GM12878 (cell line): Measurements from ENCODE around the gene SMAD2. TPM values are rescaled to one million over a fixed set of nuclear protein-coding genes. Genes with fewer than 3 reads are reported as not detected.

ENCODE experiments used
- ATAC-seq: fragments of 200-7000 bp; cut with Tn5 transposase; 3 replicates; pipeline ENCODE4 v1.9.1; 2020; ENCODE audit warnings: mild to moderate bottlenecking, moderate library complexity
- BruUV-seq: library from RNA; stranded (reverse); fragments of 400-500 nt; replicated peaks from 2 replicates; lab custom pipeline; 2021; lab: Mats Ljungman, UMichigan
- CTCF ChIA-PET: fragments of 300-600 bp; sonication (Branson Sonifier 250); formaldehyde crosslinking; extraction: SDS; loops from one replicate; lab custom pipeline; 2021; ENCODE audit warnings: inconsistent platforms; lab: Yijun Ruan, JAX
- POLR2A ChIA-PET: fragments of 350-600 bp; formaldehyde crosslinking; extraction: SDS; loops from one replicate; lab custom pipeline; 2021; ENCODE audit warnings: inconsistent platforms; lab: Charles Lee
- RAD21 ChIA-PET: fragments of 300-600 bp; sonication (Branson Sonifier 250); formaldehyde crosslinking; loops from one replicate; lab custom pipeline; 2023; ENCODE audit warnings: antibody characterized with exemption; ENCODE audit not compliant: unreplicated experiment; lab: Charles Lee
- SMC1A ChIA-PET: fragments of 300-600 bp; sonication (Branson Sonifier 250); formaldehyde crosslinking; loops from one replicate; lab custom pipeline; 2023; ENCODE audit not compliant: unreplicated experiment, uncharacterized antibody; lab: Charles Lee
- DNase-seq: peaks from one replicate; pipeline ENCODE4 v3.0.0-alpha.2; 2011; ENCODE audit warnings: low read depth, low spot score
- FAIRE-seq: peaks from 3 replicates; lab custom pipeline; 2011; peaks lifted over from hg19 to GRCh38; lab: Jason Lieb, UNC
- H2AFZ ChIP-seq: 2 replicates; pipeline ENCODE4 v1.6.0; 2011; ENCODE audit warnings: low read depth, low read length, control low read depth; ENCODE audit not compliant: control insufficient read depth
- H3K27ac ChIP-seq: 2 replicates; pipeline ENCODE4 v1.5.1; 2011; ENCODE audit warnings: control low read depth; ENCODE audit not compliant: control insufficient read depth, insufficient read depth
- H3K27me3 ChIP-seq, 2 experiments: replicated peaks in 1 of 2; 2 replicates each; pipeline versions ENCODE4 v1.6.0 to v1.6.1; 2011; ENCODE audit warnings: low read length in 1 of 2; ENCODE audit not compliant: control insufficient read depth in 2 of 2, insufficient read depth in 2 of 2
- H3K36me3 ChIP-seq, 2 experiments: 2 replicates each; pipeline ENCODE4 v1.5.1; 2011; ENCODE audit warnings: low read length in 1 of 2; ENCODE audit not compliant: control insufficient read depth in 2 of 2, insufficient read depth in 2 of 2
- H3K4me1 ChIP-seq: 2 replicates; pipeline ENCODE4 v1.6.1; 2011; ENCODE audit warnings: mild to moderate bottlenecking, low read length, moderate library complexity, mixed read lengths; ENCODE audit not compliant: control insufficient read depth, insufficient read depth
- H3K4me2 ChIP-seq: 2 replicates; pipeline ENCODE4 v1.6.0; 2011; ENCODE audit warnings: control low read depth; ENCODE audit not compliant: control insufficient read depth, insufficient read depth
- H3K4me3 ChIP-seq: fragments of 200-600 bp; sonication (generic); 2 replicates; pipeline ENCODE4 v1.5.1; 2016
- H3K79me2 ChIP-seq: 2 replicates; pipeline ENCODE4 v1.6.0; 2011; ENCODE audit warnings: low read length; ENCODE audit not compliant: control insufficient read depth, insufficient read depth
- H3K9ac ChIP-seq: 2 replicates; pipeline ENCODE4 v1.8.0; 2011; ENCODE audit warnings: low read length, control low read depth, mixed read lengths; ENCODE audit not compliant: control insufficient read depth, insufficient read depth
- H3K9me3 ChIP-seq: replicated peaks from 3 replicates; pipeline ENCODE4 v1.5.1; 2011; ENCODE audit warnings: mild to moderate bottlenecking, low read length; ENCODE audit not compliant: control insufficient read depth, insufficient read depth
- H4K20me1 ChIP-seq: 2 replicates; pipeline ENCODE4 v1.6.0; 2011; ENCODE audit not compliant: control insufficient read depth, insufficient read depth
- ATF7 ChIP-seq: fragments of 450-650 bp; IDR thresholded peaks from 2 replicates; pipeline ENCODE4 v1.6.1; 2016; ENCODE audit warnings: low read depth, mild to moderate bottlenecking
- WGBS: methylation state at CpG from one replicate; pipeline ENCODE4 v1.1.6; 2016; ENCODE audit warnings: low lambda C conversion rate; ENCODE audit not compliant: insufficient replicate concordance, insufficient coverage; ENCODE audit errors: missing lambda C conversion rate; 5-methylcytosine and 5-hydroxymethylcytosine counted together
- in situ Hi-C: fragments of 300-500 bp; cut with MboI; formaldehyde crosslinking; loops from 9 replicates; pipeline ENCODE4 v1.14.3; 2018; ENCODE audit warnings: mixed read lengths
- intact Hi-C: fragments of 100-400 bp; cut with micrococcal nuclease; formaldehyde crosslinking; loops from one replicate; pipeline ENCODE4 v1.14.2; 2022; ENCODE audit not compliant: unreplicated experiment
- polyA plus RNA-seq, 11 experiments: library from polyadenylated mRNA; depleted of rRNA in 4 of 11; unstranded in 6 of 11; stranded (reverse) in 5 of 11; fragments of >200 nt; fragmentation: Nextera tagmentation in 4 of 11; fragmentation: Illumina TruSeq in 1 of 11; extraction: Ambion mirVana in 4 of 11; extraction: Trizol in 1 of 11; gene quantifications; 1 replicate in 1 of 11; 2 replicates in 10 of 11; pipeline versions ENCODE4 v1.2.1 to v1.2.3, GENCODE V29; 2011 to 2016; ENCODE audit warnings: inconsistent platforms in 2 of 11, missing spikeins in 2 of 11, low read depth in 1 of 11
- total RNA-seq, 4 experiments: library from RNA; depleted of rRNA in 3 of 4; stranded (reverse); fragments of >200 nt in 3 of 4; fragmentation: Illumina TruSeq in 1 of 4; extraction: Trizol in 1 of 4; gene quantifications; 2 replicates each; pipeline versions ENCODE4 v1.2.1 to v1.2.3, GENCODE V29; 2013 to 2021
- TF ChIP-seq, protein P1 (sequence below): fragments of 450-650 bp; IDR thresholded peaks from 2 replicates; pipeline ENCODE4 v1.6.1; 2017; ENCODE audit warnings: mild to moderate bottlenecking, moderate library complexity

The SMAD2 gene
- total and polyA plus RNA-seq, 10 of the 15 experiments (the other 5 are each of a cell fraction or from before 2014, with no cell fraction given) = 28.8 to 111 (median 65.8) TPM

DNA sequence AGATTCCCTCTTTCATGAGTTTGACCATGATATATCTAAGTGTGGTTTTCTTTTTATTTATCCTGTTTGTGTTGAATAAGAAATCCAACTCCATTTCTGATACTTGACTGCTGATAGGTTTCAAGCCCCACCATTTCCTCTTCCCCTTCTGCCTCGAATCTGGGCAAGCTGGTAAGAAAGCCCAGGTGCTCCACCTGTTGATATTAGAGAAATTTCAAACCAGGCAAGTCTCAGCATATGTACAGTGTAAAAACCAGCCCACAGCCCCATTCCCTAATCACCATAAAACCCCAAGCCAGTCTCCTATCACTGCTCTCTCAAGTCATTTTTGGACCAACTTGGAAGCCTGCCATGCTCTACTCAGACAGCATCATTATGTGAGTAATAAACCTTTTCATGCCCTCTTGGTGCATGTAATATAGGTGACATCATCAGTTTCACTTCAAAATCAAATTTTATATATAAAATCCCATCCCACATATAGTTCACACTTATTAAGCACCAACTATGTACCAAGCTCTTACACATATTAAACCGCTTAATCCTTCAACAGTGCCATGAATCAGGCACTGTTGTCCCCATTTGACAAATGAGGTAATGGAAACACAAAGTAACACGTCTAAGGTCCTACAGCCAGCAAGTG lies 46.6 kb downstream of the SMAD2 start:
- ChIA-PET RAD21 (interaction anchor here (1.3 kb wide), 1 partner anchor 17 kb away, joined by 3 read pairs; no protein-coding TSS in a partner anchor), SMC1A (interaction anchor here (1.0 to 2.0 kb wide), 5 partner anchors 9 to 46 kb away, joined by 3 to 5 read pairs (median 4); no protein-coding TSS in a partner anchor), CTCF (interaction anchor here (0.9 to 1.3 kb wide), 3 partner anchors 12 to 22 kb away, joined by 3 read pairs; no protein-coding TSS in a partner anchor), POLR2A (no interaction called here)
- Histone ChIP-seq H3K79me2 (peaks cover 3% of the 10 kb centered on the region), H3K36me3 (peaks cover 3 to 16% of the 10 kb centered on the region in 2 experiments; a peak in 3 of 4 replicates), H4K20me1 (no peaks in the 10 kb centered on the region), H2AFZ (no peak overlapping the region), H3K4me2 (no peak overlapping the region), H3K9me3 (no peaks in the 10 kb centered on the region), H3K27me3 (no peaks in the 10 kb centered on the region), H3K27ac (no peak overlapping the region), H3K4me3 (no peak overlapping the region), H3K4me1 (peaks cover 3% of the 10 kb centered on the region; the same call in 1 of the 2 replicates), H3K9ac (no peak overlapping the region)
- in situ Hi-C loops (no loop called here), intact Hi-C loops (no loop called here)
- ATAC-seq (peak; percentile 25; the same call in 2 of the 3 replicates), FAIRE-seq (no peak), DNase-seq (no peak)
- no TSS peak for BruUV-seq
- TF ChIP-seq, protein P1, sequence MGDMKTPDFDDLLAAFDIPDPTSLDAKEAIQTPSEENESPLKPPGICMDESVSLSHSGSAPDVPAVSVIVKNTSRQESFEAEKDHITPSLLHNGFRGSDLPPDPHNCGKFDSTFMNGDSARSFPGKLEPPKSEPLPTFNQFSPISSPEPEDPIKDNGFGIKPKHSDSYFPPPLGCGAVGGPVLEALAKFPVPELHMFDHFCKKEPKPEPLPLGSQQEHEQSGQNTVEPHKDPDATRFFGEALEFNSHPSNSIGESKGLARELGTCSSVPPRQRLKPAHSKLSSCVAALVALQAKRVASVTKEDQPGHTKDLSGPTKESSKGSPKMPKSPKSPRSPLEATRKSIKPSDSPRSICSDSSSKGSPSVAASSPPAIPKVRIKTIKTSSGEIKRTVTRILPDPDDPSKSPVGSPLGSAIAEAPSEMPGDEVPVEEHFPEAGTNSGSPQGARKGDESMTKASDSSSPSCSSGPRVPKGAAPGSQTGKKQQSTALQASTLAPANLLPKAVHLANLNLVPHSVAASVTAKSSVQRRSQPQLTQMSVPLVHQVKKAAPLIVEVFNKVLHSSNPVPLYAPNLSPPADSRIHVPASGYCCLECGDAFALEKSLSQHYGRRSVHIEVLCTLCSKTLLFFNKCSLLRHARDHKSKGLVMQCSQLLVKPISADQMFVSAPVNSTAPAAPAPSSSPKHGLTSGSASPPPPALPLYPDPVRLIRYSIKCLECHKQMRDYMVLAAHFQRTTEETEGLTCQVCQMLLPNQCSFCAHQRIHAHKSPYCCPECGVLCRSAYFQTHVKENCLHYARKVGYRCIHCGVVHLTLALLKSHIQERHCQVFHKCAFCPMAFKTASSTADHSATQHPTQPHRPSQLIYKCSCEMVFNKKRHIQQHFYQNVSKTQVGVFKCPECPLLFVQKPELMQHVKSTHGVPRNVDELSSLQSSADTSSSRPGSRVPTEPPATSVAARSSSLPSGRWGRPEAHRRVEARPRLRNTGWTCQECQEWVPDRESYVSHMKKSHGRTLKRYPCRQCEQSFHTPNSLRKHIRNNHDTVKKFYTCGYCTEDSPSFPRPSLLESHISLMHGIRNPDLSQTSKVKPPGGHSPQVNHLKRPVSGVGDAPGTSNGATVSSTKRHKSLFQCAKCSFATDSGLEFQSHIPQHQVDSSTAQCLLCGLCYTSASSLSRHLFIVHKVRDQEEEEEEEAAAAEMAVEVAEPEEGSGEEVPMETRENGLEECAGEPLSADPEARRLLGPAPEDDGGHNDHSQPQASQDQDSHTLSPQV = no peak
- peak; percentile 78; the same call in 1 of the 2 replicates for TF ChIP-seq ATF7
- WGBS = 77% methylated on average over 3 of the region's 3 CpGs
